HTERT RPE-1 (cell line): ENCODE data around the gene FAM81B.
"Not testable (repeated sequence)": the region's sequence is repeated elsewhere in the genome, so short reads cannot be mapped to it uniquely, and the experiment has no call there.

Source experiments
- in situ Hi-C: fragments of 300-500 bp; cut with MboI; formaldehyde crosslinking; loops from 4 replicates; pipeline ENCODE4 v1.14.3; 2020; ENCODE audit warnings: low sequenced_read_pairs

The FAM81B gene

DNA sequence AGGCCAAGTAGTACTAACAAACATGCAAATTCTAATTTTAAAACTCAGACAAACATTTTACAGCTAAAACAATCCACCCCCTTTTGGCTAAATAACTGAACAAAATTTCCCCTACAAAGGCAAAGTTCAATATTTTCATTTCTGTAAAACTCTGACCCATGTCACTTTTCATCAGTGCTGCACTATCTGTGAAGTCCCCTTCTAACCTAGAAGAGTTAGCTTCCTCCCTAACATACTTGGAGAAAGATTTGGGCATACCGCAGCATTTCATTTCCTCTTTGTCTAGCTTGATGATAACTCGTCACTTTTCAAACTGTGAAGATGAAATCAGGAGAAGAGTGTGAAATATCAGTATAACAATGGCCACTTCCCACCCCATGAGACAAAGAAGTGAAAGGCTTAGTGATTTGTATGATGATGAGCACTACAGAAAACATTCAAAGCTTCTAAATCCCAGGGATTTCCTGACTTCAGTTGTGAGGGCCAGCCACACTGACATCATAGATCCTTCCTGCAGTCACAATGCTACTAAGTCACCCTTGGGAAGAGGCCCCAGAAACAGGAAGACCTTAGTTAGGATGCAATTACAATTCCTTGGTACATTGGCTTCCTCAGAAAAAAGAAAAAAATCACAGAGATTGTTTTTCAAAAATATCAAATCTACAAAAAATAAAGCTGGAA lies at the start of gene FAM81B:
TSS of gene FAM81B (plus strand) at position 555 of the 681 bp plus-strand sequence. CDS start at position 579, 24 bp downstream.
- in situ Hi-C loops = no loop called here

GRCh38 chr5:95341444-95341843 lies 49.7 kb upstream of the FAM81B start:
- in situ Hi-C loops = not testable (repeated sequence)

DNA sequence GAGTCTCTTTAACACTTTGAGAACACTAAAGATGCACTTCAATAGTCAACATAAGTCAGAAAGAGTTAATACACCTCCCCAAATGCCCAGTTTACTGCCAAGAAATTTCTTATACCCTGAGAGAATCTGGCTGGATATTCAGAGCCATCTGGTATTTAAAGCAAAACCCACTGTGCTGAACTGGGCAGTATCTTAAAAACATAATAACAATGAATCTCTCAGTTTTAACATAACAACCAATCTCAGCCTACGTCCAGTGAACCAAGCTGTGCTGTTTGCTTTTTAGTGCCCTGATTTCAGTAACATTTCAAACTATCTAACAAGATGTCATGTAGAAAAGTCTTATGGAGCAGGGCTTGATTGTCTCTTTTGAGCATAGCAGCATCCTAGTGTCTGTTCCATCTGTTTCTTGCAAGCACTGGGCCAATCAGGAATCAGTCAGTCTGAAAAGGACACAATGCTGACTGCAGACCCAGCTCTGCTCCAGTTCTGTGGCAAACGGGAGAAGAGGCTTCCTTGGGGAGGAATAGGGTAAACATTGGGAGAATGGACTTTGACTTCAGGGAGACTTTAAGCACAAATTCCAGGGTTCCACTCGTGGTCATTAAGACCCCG lies 43.6 kb upstream of the FAM81B start:
- in situ Hi-C loops = no loop called here

DNA sequence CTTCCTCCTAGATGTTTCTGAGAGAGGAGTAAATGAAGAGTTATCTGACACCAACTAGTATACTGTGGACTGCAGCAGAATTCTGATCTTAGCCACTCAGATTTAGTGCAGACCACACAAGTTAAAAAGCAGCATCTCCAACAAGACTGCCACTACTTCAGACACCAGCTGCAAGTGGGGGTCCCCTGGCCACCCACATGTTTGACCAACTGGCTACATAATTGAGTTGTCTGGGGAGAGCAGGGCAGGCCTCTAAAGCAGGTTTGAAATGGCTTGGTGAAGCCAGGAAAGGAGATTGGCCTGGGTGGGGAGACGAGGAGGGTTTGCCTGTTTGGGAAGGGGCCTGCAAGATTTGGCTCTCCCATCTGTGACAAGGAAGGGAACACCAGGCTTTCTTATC lies 40.5 kb upstream of the FAM81B start:
- in situ Hi-C loops = no loop called here

GRCh38 chr5:95352691-95353090 lies 38.5 kb upstream of the FAM81B start:
- in situ Hi-C loops = no loop called here

DNA sequence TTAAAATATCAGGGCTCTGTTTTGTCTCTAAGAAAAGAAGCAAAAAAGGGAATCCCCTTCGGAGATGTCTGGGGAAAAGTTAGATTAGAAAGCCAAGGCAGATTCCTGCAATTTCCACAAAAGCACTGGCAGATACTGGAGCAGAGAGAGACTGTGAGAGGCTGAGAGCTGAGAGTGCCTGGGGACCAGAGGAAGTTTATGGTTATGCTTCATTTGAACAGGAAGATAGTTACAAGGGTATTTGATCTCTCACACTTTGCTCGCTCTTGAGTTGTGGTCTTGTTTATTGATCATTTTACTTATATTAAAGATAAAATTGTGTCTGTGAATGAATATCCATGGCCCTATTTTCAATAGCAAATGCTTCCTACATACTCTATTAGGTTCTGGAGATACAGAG lies 32.8 kb upstream of the FAM81B start:
- in situ Hi-C loops = no loop called here

DNA sequence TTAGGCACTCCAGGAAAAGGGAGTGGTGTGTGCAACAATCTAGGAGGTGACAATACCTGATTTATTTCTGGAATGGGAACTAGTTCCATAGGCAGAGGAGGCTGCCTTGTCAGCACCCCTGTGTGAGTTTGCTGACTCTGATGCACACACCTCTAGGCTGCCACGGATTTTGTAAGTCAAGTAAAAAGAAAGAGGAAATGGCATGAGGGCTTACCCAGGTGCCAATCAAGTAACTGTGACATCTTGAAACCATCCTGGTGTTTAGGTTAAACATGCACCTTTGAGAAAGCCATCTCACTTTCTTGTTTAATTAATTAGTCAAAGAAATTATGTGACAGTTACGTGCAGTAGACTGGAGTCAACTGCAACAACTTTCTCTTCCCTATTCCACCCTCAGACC lies 32.3 kb upstream of the FAM81B start:
- in situ Hi-C loops = no loop called here

DNA sequence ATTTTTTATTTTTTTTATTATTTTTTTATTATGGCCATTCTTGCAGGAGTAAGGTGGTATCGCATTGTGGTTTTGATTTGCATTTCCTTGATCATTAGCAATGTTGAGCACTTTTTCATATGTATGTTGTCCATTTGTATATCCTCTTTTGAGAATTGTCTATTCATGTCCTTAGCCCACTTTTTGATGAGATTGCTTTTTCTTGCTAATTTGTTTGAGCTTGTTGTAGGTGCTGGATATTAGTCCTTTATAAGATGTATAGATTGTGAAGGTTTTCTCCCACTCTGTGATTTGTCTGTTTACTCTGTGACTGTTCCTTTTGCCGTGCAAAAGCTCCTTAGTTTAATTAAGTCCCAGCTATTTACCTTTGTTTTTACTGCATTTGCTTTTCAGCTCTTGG lies 30.5 kb upstream of the FAM81B start:
- in situ Hi-C loops = not testable (repeated sequence)

GRCh38 chr5:95365302-95366095 lies 25.7 kb upstream of the FAM81B start:
- in situ Hi-C loops = no loop called here

DNA sequence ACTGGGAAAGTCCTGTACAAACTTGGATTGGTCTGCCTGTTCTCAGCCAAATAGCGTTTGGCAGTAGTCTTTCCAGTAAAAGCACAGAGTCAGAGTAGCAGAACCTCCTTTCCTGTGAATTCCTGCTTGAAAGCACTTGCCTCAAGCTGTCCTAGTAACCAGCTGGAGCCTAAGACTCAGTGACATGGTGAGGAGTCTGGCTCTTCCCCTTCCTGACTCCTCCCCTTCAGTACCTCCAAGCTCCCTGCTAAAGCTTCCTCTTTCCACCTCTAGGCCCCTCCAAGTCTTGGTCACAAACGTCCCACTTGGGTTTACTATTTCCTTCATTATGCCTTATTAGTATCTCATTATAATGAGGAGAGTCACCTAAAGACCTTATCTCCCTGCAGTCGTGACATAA lies 21.4 kb upstream of the FAM81B start:
- in situ Hi-C loops = no loop called here

DNA sequence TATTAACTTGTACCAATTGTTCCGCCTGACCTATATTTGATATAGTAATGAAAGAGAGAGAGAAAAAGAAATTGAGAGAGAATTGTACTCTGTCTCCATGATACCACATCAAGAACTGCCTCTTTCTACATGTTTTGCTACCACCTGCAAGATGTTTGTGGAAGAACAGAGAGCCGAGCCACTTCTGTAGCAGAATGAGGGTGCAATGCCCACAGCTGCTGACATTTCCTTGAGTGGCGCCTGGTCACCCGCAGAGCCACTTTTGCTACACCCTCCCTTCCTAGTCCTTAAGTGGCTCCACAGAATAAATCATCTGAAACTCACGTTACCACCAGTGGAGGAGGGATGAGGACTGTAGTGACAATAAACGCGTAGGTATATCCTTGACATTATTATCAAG lies 17.1 kb upstream of the FAM81B start:
- in situ Hi-C loops = no loop called here

DNA sequence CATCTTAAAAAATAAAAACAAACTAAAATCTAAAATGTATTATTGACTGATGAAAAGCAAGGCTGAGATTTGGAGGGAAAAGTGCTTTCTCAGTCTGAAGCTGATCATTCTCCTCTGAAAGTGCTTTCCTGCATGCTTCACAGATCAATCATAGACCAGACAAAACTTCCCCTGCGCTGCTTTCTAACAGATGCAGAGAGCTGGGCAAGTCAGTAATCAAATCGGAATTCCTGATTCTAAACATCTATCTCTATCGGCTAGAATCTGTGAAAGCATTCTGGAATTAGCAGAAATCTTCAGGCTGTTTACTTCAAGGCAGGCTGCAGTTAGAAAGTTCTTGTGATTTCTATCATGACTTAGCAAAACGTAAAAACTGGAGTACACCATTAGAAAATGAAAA lies 15.6 kb upstream of the FAM81B start:
- in situ Hi-C loops = no loop called here

DNA sequence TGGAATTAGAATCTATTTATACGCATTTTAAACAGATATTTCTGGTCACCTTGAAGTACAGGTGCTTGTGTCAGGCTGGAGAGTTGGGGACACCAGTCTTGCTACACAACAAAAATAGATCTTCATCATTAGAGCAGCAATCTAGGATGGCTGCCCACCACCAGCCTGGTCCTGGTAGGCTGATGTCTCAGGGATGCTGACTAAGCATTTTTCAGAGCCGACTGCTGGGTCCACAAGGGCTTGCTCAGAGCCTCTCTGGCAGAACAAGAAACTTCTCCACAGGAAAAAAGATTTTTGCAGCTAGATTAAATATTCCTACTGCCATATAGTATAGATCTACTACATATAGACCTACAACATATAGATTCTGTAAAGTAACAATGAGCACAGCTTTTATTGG lies 12.0 kb upstream of the FAM81B start:
- in situ Hi-C loops = no loop called here

GRCh38 chr5:95380103-95380628 lies 11.0 kb upstream of the FAM81B start:
- in situ Hi-C loops = no loop called here

- in situ Hi-C loops = no loop called here
These were observed 8.4 kb upstream of the FAM81B start for GRCh38 chr5:95382801-95383200.

DNA sequence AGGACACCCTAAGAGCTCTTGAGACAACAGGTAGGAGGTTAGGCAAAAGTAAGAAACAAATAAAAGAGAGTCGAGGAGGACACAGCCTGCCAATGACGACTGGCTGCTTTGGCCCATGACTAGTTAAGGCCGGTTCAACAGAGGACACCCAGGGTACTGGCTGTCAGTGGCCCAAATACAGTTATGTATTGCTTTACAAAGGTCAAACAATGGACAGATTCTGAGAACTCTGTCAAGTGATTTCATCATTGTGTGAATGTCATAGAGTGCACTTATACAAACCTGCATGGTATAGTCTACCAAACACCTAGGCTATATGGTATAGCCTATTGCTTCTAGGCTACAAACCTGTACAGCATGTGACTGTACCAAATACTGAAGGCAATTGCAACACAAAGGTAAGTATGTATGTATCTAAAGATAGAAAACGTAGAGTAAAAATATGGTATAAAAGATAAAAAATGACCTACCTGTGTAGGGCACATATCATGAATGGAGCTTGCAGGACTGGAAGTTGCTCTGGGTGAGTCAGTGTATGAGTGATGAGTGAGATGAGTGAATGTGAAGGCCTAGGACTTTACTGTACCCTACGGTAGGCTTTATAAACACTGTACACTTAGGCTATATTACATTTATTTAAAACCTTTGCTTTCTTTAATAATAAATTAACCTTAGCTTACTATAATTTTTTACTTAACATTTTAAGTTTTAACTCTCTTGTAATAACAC lies 6.5 kb upstream of the FAM81B start:
- in situ Hi-C loops = no loop called here

GRCh38 chr5:95385334-95385733 lies 5.8 kb upstream of the FAM81B start:
- in situ Hi-C loops = no loop called here

- in situ Hi-C loops = not testable (repeated sequence)
These were observed 799 bp downstream of the FAM81B start for GRCh38 chr5:95391965-95392364.

GRCh38 chr5:95392593-95393182 lies 1.5 kb downstream of the FAM81B start:
- in situ Hi-C loops = no loop called here

DNA sequence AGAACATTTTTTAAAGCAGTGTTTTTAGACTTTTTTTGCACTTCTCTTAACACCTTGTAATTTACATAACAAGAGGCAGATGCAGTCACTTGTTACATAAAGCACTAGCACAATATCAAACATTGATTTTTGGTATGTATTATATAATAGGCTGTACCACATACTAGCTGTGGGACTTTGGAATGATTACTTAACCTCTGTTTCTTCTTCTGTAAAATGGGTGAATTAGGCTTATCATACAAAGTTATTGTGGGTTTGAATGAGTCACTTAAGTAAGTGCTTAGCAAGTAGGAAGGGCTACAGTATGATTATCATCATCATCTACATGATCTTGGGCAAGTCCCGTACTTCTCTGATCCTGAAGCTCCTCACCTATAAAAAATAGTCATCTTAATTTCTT lies 2.1 kb downstream of the FAM81B start:
- in situ Hi-C loops = no loop called here

DNA sequence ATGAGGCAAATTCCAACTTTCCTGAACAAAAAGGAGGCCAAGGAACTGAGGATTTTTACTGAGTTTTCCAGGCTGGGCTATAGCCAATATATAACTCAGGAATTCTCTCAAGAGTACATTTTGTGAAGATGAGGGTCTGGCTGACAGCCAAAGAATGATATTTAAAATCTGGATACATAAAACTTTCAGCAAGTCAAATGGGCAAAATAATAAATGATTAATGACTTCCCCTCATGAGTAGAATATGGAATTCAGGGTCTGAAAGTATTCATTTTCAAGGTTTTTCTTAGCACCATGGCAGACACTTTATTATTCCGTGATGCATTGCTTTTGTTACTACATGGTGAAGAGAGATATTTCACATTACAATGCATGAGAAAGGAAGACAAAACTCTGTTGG lies 7.8 kb downstream of the FAM81B start:
- in situ Hi-C loops = no loop called here
